Endodermal cell (in vitro differentiated cells): ENCODE data around the gene DPYSL4. TPM values are rescaled to one million over a fixed set of nuclear protein-coding genes. Genes with fewer than 3 reads are reported as not detected.
A peak's percentile ranks its signal among the peaks of the same experiment; 100 is the strongest.

Experiments used
- DNase-seq: peaks from one replicate; pipeline ENCODE4 v3.0.0-alpha.2; 2017
- H3K27ac ChIP-seq: 2 replicates; pipeline ENCODE4 v1.5.1; 2013; ENCODE audit warnings: mild to moderate bottlenecking, low read depth, low read length, moderate library complexity
- H3K27me3 ChIP-seq: 2 replicates; pipeline ENCODE4 v1.6.1; 2013; ENCODE audit warnings: mild to moderate bottlenecking, low read length, moderate library complexity; ENCODE audit not compliant: insufficient read depth, control insufficient read depth, poor library complexity, severe bottlenecking
- H3K36me3 ChIP-seq: 2 replicates; pipeline ENCODE4 v1.7.0; 2013; ENCODE audit warnings: mild to moderate bottlenecking, low read length, moderate library complexity; ENCODE audit not compliant: control insufficient read depth, insufficient read depth
- H3K4me1 ChIP-seq: one replicate; pipeline ENCODE4 v1.7.0; 2013; ENCODE audit warnings: low read length; ENCODE audit not compliant: control insufficient read depth, insufficient read depth
- H3K4me3 ChIP-seq: 2 replicates; pipeline ENCODE4 v1.5.1; 2013; ENCODE audit warnings: mild to moderate bottlenecking, low read length, moderate library complexity
- H3K9ac ChIP-seq: 2 replicates; pipeline ENCODE4 v1.6.1; 2013; ENCODE audit warnings: mild to moderate bottlenecking, low read length, moderate library complexity; ENCODE audit not compliant: poor library complexity, severe bottlenecking; ENCODE audit errors: extremely low read depth
- H3K9me3 ChIP-seq: 2 replicates; pipeline ENCODE4 v1.6.1; 2013; ENCODE audit warnings: mild to moderate bottlenecking, low read length, moderate library complexity; ENCODE audit not compliant: control insufficient read depth
- H3K27ac Mint-ChIP-seq: 2 replicates; pipeline ENCODE4 v1.8.0; 2020; ENCODE audit warnings: mixed read lengths
- H3K27me3 Mint-ChIP-seq: 2 replicates; pipeline ENCODE4 v1.8.0; 2021; ENCODE audit warnings: mild to moderate bottlenecking, mixed read lengths; ENCODE audit not compliant: insufficient read depth
- H3K36me3 Mint-ChIP-seq: 2 replicates; pipeline ENCODE4 v1.8.0; 2020; ENCODE audit warnings: low read depth, mixed read lengths
- H3K4me1 Mint-ChIP-seq: 2 replicates; pipeline ENCODE4 v1.8.0; 2020; ENCODE audit warnings: mixed read lengths
- H3K4me3 Mint-ChIP-seq: 2 replicates; pipeline ENCODE4 v1.8.0; 2020; ENCODE audit warnings: mild to moderate bottlenecking, moderate library complexity, mixed read lengths
- H3K9me3 Mint-ChIP-seq: 2 replicates; pipeline ENCODE4 v1.8.0; 2020; ENCODE audit warnings: mild to moderate bottlenecking, mixed read lengths
- WGBS, 2 experiments: methylation state at CpG; one replicate each; pipeline versions ENCODE4 v1.1.5 to v1.1.7; 2013; ENCODE audit warnings: missing lambda C conversion rate in 2 of 2, mixed read lengths in 1 of 2; ENCODE audit not compliant: insufficient coverage in 1 of 2, insufficient read length in 1 of 2; 5-methylcytosine and 5-hydroxymethylcytosine counted together
- total RNA-seq, 2 donors: library from RNA; stranded (reverse); fragmentation: NEBNext Ultra II Directional in 1 of 2; extraction: Animal tissue kit (Norgen Biotek cat#: 25700) in 1 of 2; gene quantifications; 2 replicates in 1 of 2; 3 replicates in 1 of 2; pipeline ENCODE4 v1.2.1, GENCODE V29; 2021
- TF ChIP-seq, protein P1 (sequence below): fragments of 200-600 bp; sonication (generic); conservative IDR thresholded peaks from 2 replicates; pipeline ENCODE4 v1.5.0; 2021; ENCODE audit warnings: antibody characterized with exemption, mild to moderate bottlenecking

Gene DPYSL4
- total RNA-seq, 2 donors from 2014 or later, result 5.1 to 13.5 TPM

DNA sequence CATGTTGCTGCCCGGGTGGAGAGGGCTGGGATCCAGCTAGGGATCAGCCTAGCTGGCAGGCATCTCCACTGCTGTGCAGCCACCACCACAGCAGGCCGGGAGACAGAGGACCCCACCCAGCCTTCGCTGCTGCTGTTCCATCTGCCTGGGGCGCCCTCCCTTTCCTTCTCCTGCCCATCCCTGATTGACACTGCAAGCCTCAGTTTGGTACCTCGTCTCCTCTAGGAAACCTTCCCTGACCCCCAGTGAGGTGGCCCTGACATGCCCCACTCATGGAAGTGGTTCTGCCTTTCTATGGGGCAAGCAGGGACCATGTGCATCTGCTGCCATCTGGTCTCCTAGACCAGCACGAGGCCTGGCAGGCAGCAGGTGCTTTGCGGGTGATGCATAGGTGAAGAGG, 30.4 kb upstream of the DPYSL4 start:
- Histone ChIP-seq H3K27me3 (no peaks in the 10 kb centered on the region), H3K4me3 (no peak overlapping the region), H3K9me3 (no peaks in the 10 kb centered on the region), H3K9ac (no peak overlapping the region), H3K36me3 (peaks cover 6% of the 10 kb centered on the region), H3K4me1 (no peaks in the 10 kb centered on the region), H3K27ac (no peak overlapping the region)
- H3K36me3 Mint-ChIP-seq, result no peaks in the 10 kb centered on the region
- H3K27ac Mint-ChIP-seq, result no peak overlapping the region
- H3K9me3 Mint-ChIP-seq, result no peaks in the 10 kb centered on the region
- TF ChIP-seq, protein P1, sequence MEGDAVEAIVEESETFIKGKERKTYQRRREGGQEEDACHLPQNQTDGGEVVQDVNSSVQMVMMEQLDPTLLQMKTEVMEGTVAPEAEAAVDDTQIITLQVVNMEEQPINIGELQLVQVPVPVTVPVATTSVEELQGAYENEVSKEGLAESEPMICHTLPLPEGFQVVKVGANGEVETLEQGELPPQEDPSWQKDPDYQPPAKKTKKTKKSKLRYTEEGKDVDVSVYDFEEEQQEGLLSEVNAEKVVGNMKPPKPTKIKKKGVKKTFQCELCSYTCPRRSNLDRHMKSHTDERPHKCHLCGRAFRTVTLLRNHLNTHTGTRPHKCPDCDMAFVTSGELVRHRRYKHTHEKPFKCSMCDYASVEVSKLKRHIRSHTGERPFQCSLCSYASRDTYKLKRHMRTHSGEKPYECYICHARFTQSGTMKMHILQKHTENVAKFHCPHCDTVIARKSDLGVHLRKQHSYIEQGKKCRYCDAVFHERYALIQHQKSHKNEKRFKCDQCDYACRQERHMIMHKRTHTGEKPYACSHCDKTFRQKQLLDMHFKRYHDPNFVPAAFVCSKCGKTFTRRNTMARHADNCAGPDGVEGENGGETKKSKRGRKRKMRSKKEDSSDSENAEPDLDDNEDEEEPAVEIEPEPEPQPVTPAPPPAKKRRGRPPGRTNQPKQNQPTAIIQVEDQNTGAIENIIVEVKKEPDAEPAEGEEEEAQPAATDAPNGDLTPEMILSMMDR, result no peak
- no peaks in the 10 kb centered on the region for H3K4me1 Mint-ChIP-seq
- no peaks in the 10 kb centered on the region for H3K27me3 Mint-ChIP-seq
- 81 to 93% methylated on average over 5 to 7 of the region's 7 CpGs for WGBS, 2 experiments
- H3K4me3 Mint-ChIP-seq, result no peak overlapping the region
- DNase-seq, result no peak

DNA sequence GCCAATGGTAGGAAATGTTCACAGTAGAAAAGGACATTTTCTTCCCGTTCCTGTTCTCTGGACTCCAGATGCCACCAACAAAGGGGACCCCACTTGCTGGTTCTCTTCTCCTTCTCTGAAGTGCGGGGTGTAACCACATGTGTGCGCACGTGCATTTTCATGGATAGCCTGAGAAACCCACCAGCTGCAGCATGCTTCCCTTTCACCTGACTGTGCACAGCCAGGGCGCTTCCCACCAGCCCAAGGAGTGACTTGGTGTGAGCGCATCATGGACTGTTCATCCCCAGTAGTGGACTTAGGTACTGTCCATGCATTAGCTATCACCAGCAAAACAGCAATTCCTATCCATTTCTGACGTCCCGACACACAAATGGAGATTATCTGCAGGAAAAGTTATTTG, 29.6 kb upstream of the DPYSL4 start:
- TF ChIP-seq, protein P1, result no peak
- Histone ChIP-seq H3K36me3 (peaks cover 6% of the 10 kb centered on the region), H3K4me3 (no peak overlapping the region), H3K9me3 (no peaks in the 10 kb centered on the region), H3K27ac (no peak overlapping the region), H3K4me1 (no peaks in the 10 kb centered on the region), H3K9ac (no peak overlapping the region), H3K27me3 (no peaks in the 10 kb centered on the region)
- Mint-ChIP-seq H3K9me3 (no peaks in the 10 kb centered on the region), H3K36me3 (no peaks in the 10 kb centered on the region), H3K27me3 (no peaks in the 10 kb centered on the region), H3K4me1 (no peaks in the 10 kb centered on the region), H3K27ac (no peak overlapping the region), H3K4me3 (no peak overlapping the region)
- 91 to 95% methylated on average over 6 to 8 of the region's 8 CpGs for WGBS, 2 experiments
- DNase-seq, result no peak

DNA sequence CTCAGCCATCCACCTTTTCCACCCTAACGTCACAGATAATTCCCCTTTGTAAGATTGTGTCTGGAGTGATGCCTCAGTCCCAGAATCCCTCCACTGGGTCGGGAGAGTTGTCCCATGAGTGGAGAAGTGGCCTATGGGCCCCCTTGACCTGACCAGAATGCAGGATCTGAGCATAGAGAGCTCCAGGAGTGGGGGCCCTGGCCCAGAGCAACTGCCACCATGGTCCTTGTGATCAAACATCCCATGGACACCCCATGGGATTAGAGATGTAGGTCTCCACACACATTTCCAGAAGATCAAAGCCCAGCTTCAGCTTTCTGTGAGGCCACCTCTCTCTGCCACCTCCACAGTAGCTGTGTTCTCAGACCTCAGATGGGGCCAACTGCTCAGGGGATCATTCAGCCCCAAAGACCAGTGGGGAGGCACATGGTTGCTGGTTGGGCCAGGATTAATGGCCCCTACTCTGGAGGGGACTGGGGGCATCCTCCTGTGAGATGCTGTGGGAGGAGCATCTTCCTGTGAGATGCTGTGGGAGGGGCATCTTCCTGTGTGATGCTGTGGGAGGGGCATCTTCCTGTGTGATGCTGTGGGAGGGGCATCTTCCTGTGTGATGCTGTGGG, 28.5 kb upstream of the DPYSL4 start:
- Histone ChIP-seq H3K9ac (no peak overlapping the region), H3K27ac (no peak overlapping the region), H3K36me3 (peaks cover 6% of the 10 kb centered on the region), H3K4me1 (no peaks in the 10 kb centered on the region), H3K4me3 (no peak overlapping the region), H3K9me3 (no peaks in the 10 kb centered on the region), H3K27me3 (no peaks in the 10 kb centered on the region)
- Mint-ChIP-seq H3K27ac (no peak overlapping the region), H3K4me1 (no peaks in the 10 kb centered on the region), H3K9me3 (no peaks in the 10 kb centered on the region), H3K36me3 (no peaks in the 10 kb centered on the region), H3K4me3 (no peak overlapping the region), H3K27me3 (no peaks in the 10 kb centered on the region)
- WGBS, 2 experiments, result 80% methylated on average over 1 to 2 of the region's 2 CpGs
- DNase-seq, result peak; percentile 69
- TF ChIP-seq, protein P1, result no peak
